Smooth muscle cell (in vitro differentiated cells): ENCODE data around the gene ST6GALNAC5. TPM values are rescaled to one million over a fixed set of nuclear protein-coding genes. Genes with fewer than 3 reads are reported as not detected.

Source experiments
- DNase-seq: peaks from one replicate; lab custom pipeline; 2025; ENCODE audit not compliant: unreplicated experiment; lab: John Stamatoyannopoulos, UW
- H2AFZ ChIP-seq: fragments of 200-600 bp; sonication (generic); 2 replicates; pipeline ENCODE4 v1.6.0; 2016; ENCODE audit warnings: antibody characterized with exemption, low read depth, mild to moderate bottlenecking
- H3F3A ChIP-seq: fragments of 200-600 bp; sonication (generic); 2 replicates; pipeline ENCODE4 v1.6.0; 2017; ENCODE audit warnings: antibody characterized with exemption, low read depth
- H3K27ac ChIP-seq: fragments of 200-600 bp; sonication (generic); 2 replicates; pipeline ENCODE4 v1.5.1; 2016; ENCODE audit warnings: low read depth, mild to moderate bottlenecking
- H3K27me3 ChIP-seq: fragments of 200-600 bp; sonication (generic); 2 replicates; pipeline ENCODE4 v1.6.1; 2016; ENCODE audit warnings: low read depth, mild to moderate bottlenecking
- H3K36me3 ChIP-seq: fragments of 200-600 bp; sonication (generic); 2 replicates; pipeline ENCODE4 v1.5.1; 2016; ENCODE audit warnings: low read depth
- H3K4me1 ChIP-seq: fragments of 200-600 bp; sonication (generic); 2 replicates; pipeline ENCODE4 v1.5.1; 2016; ENCODE audit warnings: low read depth
- H3K4me2 ChIP-seq: fragments of 200-600 bp; sonication (generic); 2 replicates; pipeline ENCODE4 v1.6.0; 2016; ENCODE audit warnings: mild to moderate bottlenecking
- H3K4me3 ChIP-seq: fragments of 200-600 bp; sonication (generic); 2 replicates; pipeline ENCODE4 v1.5.1; 2016; ENCODE audit warnings: mild to moderate bottlenecking
- H3K79me2 ChIP-seq: fragments of 200-600 bp; sonication (generic); 2 replicates; pipeline ENCODE4 v1.6.0; 2016; ENCODE audit warnings: low read depth, mild to moderate bottlenecking
- H3K9ac ChIP-seq: fragments of 200-600 bp; sonication (generic); 2 replicates; pipeline ENCODE4 v1.6.0; 2016; ENCODE audit warnings: low read depth
- H3K9me3 ChIP-seq: fragments of 200-600 bp; sonication (generic); replicated peaks from 2 replicates; pipeline ENCODE4 v1.5.1; 2016; ENCODE audit warnings: low read depth
- H4K20me1 ChIP-seq: fragments of 200-600 bp; sonication (generic); 2 replicates; pipeline ENCODE4 v1.6.0; 2016; ENCODE audit warnings: low read depth
- WGBS: methylation state at CpG from one replicate; pipeline ENCODE4 v1.1.7; 2016; ENCODE audit warnings: low lambda C conversion rate; 5-methylcytosine and 5-hydroxymethylcytosine counted together
- polyA plus RNA-seq: library from polyadenylated mRNA; unstranded; fragments of >200 nt; fragmentation: Nextera tagmentation; extraction: Ambion mirVana; gene quantifications from 2 replicates; pipeline ENCODE4 v1.2.1, GENCODE V29; 2016
- total RNA-seq: library from RNA; depleted of rRNA; stranded (reverse); fragments of >200 nt; gene quantifications from 2 replicates; pipeline ENCODE4 v1.2.3, GENCODE V29; 2014
- TF ChIP-seq, protein P1 (sequence below): fragments of 200-600 bp; sonication (generic); IDR thresholded peaks from 2 replicates; pipeline ENCODE4 v1.5.1; 2017; ENCODE audit warnings: borderline replicate concordance, mild to moderate bottlenecking, antibody characterized with exemption; ENCODE audit not compliant: insufficient read depth, poor library complexity, severe bottlenecking

ST6GALNAC5 gene
- total and polyA plus RNA-seq, 2 experiments from 2014 or later, result 24.9 to 38.8 TPM

DNA sequence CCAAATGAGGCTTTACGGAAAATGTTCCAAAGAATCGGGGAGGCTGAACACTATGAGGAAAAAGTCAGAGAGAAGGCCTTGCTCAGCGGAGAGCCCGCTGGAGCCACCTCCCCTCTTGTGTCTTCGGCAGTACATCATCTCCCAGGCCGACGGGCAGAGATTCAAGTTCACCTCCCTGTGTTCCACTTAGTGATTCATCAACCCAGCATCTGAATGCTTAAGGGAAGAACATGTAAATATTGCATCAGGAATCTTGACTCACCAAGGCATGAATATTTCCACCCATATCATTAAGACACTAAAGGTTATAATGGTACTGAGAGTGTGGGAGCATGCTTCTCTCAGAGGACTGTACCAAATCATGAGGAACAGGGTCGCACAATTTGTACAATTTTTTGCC, 172.5 kb downstream of the ST6GALNAC5 start:
- Histone ChIP-seq H3K36me3 (no peaks in the 10 kb centered on the region), H3K4me1 (no peaks in the 10 kb centered on the region), H3F3A (no peaks in the 10 kb centered on the region), H3K4me2 (no peak overlapping the region), H3K9me3 (no peaks in the 10 kb centered on the region), H3K79me2 (no peaks in the 10 kb centered on the region), H3K9ac (no peak overlapping the region), H4K20me1 (peaks cover 43% of the 10 kb centered on the region), H3K27me3 (no peaks in the 10 kb centered on the region), H2AFZ (no peak overlapping the region), H3K4me3 (no peak overlapping the region), H3K27ac (peak overlapping the region; percentile 11)
- no peak for DNase-seq
- WGBS, result 66% methylated on average over 8 of the region's 8 CpGs
- TF ChIP-seq, protein P1, sequence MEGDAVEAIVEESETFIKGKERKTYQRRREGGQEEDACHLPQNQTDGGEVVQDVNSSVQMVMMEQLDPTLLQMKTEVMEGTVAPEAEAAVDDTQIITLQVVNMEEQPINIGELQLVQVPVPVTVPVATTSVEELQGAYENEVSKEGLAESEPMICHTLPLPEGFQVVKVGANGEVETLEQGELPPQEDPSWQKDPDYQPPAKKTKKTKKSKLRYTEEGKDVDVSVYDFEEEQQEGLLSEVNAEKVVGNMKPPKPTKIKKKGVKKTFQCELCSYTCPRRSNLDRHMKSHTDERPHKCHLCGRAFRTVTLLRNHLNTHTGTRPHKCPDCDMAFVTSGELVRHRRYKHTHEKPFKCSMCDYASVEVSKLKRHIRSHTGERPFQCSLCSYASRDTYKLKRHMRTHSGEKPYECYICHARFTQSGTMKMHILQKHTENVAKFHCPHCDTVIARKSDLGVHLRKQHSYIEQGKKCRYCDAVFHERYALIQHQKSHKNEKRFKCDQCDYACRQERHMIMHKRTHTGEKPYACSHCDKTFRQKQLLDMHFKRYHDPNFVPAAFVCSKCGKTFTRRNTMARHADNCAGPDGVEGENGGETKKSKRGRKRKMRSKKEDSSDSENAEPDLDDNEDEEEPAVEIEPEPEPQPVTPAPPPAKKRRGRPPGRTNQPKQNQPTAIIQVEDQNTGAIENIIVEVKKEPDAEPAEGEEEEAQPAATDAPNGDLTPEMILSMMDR, result no peak

DNA sequence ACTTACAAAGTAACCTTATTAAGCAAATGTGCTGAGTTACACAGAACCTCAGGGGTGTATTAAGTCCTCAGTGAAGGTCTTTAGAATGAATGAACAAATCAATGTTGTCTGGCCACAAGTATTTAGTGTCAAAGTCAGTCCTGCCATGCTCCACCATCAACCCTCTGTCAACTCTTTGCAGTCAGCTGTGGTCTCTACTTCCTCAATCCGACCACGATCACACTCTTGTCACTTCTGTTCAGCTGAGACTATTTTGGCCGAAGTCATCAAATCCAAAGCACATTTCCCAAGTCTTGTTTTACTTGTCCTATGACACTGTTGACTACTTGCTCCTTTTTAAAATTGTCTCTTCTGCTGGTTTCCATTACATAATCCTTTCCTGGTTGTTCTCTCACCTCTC, 173.5 kb downstream of the ST6GALNAC5 start:
- H2AFZ ChIP-seq, result no peak overlapping the region

DNA sequence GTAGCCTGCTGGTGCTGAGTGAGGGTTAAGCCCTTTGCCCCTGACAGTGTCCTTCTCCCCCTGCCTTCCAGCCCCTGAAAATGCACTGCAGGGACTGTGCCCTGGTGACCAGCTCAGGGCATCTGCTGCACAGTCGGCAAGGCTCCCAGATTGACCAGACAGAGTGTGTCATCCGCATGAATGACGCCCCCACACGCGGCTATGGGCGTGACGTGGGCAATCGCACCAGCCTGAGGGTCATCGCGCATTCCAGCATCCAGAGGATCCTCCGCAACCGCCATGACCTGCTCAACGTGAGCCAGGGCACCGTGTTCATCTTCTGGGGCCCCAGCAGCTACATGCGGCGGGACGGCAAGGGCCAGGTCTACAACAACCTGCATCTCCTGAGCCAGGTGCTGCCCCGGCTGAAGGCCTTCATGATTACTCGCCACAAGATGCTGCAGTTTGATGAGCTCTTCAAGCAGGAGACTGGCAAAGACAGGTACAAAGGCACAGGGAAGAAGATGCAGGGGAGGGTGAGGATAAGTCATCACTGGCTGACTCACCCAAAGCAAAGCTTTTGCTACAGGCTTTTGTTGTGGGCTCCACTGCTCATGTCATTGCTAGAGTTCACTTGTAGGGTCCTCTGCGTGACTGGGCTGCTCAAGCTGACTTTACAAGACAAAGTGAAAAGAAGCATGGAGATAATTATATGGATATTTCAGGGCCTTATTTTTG, 177.0 kb downstream of the ST6GALNAC5 start:
- H3K4me2 ChIP-seq, result no peak overlapping the region
- no peaks in the 10 kb centered on the region for H3K27me3 ChIP-seq
- H3K4me1 ChIP-seq, result no peaks in the 10 kb centered on the region
- TF ChIP-seq, protein P1, result no peak
- DNase-seq, result no peak
- H3F3A ChIP-seq, result no peaks in the 10 kb centered on the region
- peaks cover 18% of the 10 kb centered on the region for H4K20me1 ChIP-seq
- no peak overlapping the region for H3K9ac ChIP-seq
- H3K27ac ChIP-seq, result no peak overlapping the region
- no peak overlapping the region for H3K4me3 ChIP-seq
- no peaks in the 10 kb centered on the region for H3K79me2 ChIP-seq
- H3K36me3 ChIP-seq, result no peaks in the 10 kb centered on the region
- no peak overlapping the region for H2AFZ ChIP-seq
- no peaks in the 10 kb centered on the region for H3K9me3 ChIP-seq
- WGBS, result 92% methylated on average over 20 of the region's 20 CpGs

More for the DNA sequence above, 173.5 kb downstream of the ST6GALNAC5 start:
- 97% methylated on average over 3 of the region's 3 CpGs for WGBS
- Histone ChIP-seq H3K27me3 (no peaks in the 10 kb centered on the region), H3K4me2 (no peak overlapping the region), H3K36me3 (no peaks in the 10 kb centered on the region), H3K79me2 (no peaks in the 10 kb centered on the region), H3K27ac (no peak overlapping the region), H3K4me1 (no peaks in the 10 kb centered on the region), H3K4me3 (no peak overlapping the region), H3F3A (no peaks in the 10 kb centered on the region), H3K9me3 (no peaks in the 10 kb centered on the region), H4K20me1 (peaks cover 37% of the 10 kb centered on the region), H3K9ac (no peak overlapping the region)
- DNase-seq, result no peak
- TF ChIP-seq, protein P1, result no peak

DNA sequence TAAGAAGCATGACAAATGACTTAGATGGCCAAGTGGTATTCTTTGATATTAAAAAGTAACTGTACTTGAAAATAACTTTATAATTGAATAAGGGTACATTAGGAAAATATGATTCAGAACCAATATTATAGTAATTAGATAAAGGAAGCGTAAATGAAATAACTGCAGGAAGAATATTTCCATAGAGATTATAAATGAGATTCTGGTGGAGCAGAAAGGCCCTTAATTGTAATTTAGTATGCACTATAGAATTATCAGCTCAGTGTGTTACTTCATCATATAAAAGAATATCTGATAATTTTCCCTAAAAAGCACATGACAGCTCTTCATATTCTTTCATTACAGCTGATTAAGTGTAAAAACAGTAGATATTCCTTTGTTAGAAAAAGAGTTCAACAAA, 180.3 kb downstream of the ST6GALNAC5 start:
- 93% methylated on average over 1 of the region's 1 CpG for WGBS
- TF ChIP-seq, protein P1, result no peak
- H3K9me3 ChIP-seq, result no peaks in the 10 kb centered on the region
- H3K4me2 ChIP-seq, result no peak overlapping the region
- H4K20me1 ChIP-seq, result peaks cover 8% of the 10 kb centered on the region
- H3K27me3 ChIP-seq, result no peaks in the 10 kb centered on the region
- H3K4me1 ChIP-seq, result no peaks in the 10 kb centered on the region
- H3F3A ChIP-seq, result no peaks in the 10 kb centered on the region
- DNase-seq, result no peak
- no peaks in the 10 kb centered on the region for H3K79me2 ChIP-seq
- H3K9ac ChIP-seq, result no peak overlapping the region
- no peak overlapping the region for H3K4me3 ChIP-seq
- H2AFZ ChIP-seq, result no peak overlapping the region
- no peaks in the 10 kb centered on the region for H3K36me3 ChIP-seq
- H3K27ac ChIP-seq, result no peak overlapping the region
